HG03457 (cell line): Measurements from ENCODE around the gene GPR176.
"Not testable (repeated sequence)": the region's sequence is repeated elsewhere in the genome, so short reads cannot be mapped to it uniquely, and the experiment has no call there.

Source experiments
- ATAC-seq: cut with Tn5 transposase; IDR thresholded peaks from one replicate; pipeline ENCODE4 v1.9.1; 2021; ENCODE audit warnings: moderate number of reproducible peaks; ENCODE audit not compliant: unreplicated experiment

GPR176 gene

GRCh38 chr15:39893051-39893450 is 27.0 kb downstream of the GPR176 start:
- ATAC-seq: not testable (repeated sequence)

GRCh38 chr15:39892418-39892817 is 27.6 kb downstream of the GPR176 start:
- ATAC-seq: no peak

GRCh38 chr15:39890621-39891020 is 29.4 kb downstream of the GPR176 start:
- no peak for ATAC-seq

- no peak for ATAC-seq
Observed at GRCh38 chr15:39889601-39890000, 30.5 kb downstream of the GPR176 start.

- no peak for ATAC-seq
Observed at GRCh38 chr15:39888809-39889208, 31.3 kb downstream of the GPR176 start.

- ATAC-seq: no peak
Observed at GRCh38 chr15:39888243-39888642, 31.8 kb downstream of the GPR176 start.

GRCh38 chr15:39887832-39888231 is 32.2 kb downstream of the GPR176 start:
- ATAC-seq: no peak

GRCh38 chr15:39887211-39887610 is 32.9 kb downstream of the GPR176 start:
- no peak for ATAC-seq

- ATAC-seq: no peak
Observed at GRCh38 chr15:39886418-39886817, 33.6 kb downstream of the GPR176 start.

GRCh38 chr15:39885099-39885777 is 34.8 kb downstream of the GPR176 start:
- no peak for ATAC-seq

- ATAC-seq: no peak
Observed at GRCh38 chr15:39884351-39884750, 35.7 kb downstream of the GPR176 start.

GRCh38 chr15:39882602-39883001 is 37.5 kb downstream of the GPR176 start:
- no peak for ATAC-seq

- ATAC-seq: no peak
Observed at GRCh38 chr15:39881790-39882189, 38.3 kb downstream of the GPR176 start.

- ATAC-seq: no peak
Observed at GRCh38 chr15:39880718-39881387, 39.2 kb downstream of the GPR176 start.

- no peak for ATAC-seq
Observed at GRCh38 chr15:39878406-39878785, 41.7 kb downstream of the GPR176 start.

GRCh38 chr15:39874890-39875549 is 45.0 kb downstream of the GPR176 start:
- ATAC-seq: no peak

GRCh38 chr15:39873978-39874377 is 46.1 kb downstream of the GPR176 start:
- ATAC-seq: no peak

- ATAC-seq: no peak
Observed at GRCh38 chr15:39870537-39870936, 49.5 kb downstream of the GPR176 start.

GRCh38 chr15:39869858-39870515 is 50.1 kb downstream of the GPR176 start:
- no peak for ATAC-seq

GRCh38 chr15:39869254-39869653 is 50.8 kb downstream of the GPR176 start:
- ATAC-seq: no peak

- no peak for ATAC-seq
Observed at GRCh38 chr15:39868396-39868795, 51.7 kb downstream of the GPR176 start.

GRCh38 chr15:39864116-39864515 is 56.0 kb downstream of the GPR176 start:
- ATAC-seq: no peak
